Sigmoid colon (tissue), 7 donors: ENCODE measurements around the gene EBLN2. TPM values are rescaled to one million over a fixed set of nuclear protein-coding genes. Genes with fewer than 3 reads are reported as not detected.

Source experiments
- DNase-seq: peaks from one replicate; pipeline ENCODE4 v3.0.0-alpha.2; 2019
- H3K27ac ChIP-seq, 4 donors: fragments of 200-600 bp; sonication (generic); one replicate each; pipeline ENCODE4 v1.5.1; 2016 to 2019; ENCODE audit warnings: mild to moderate bottlenecking in 1 of 4
- H3K27me3 ChIP-seq, 3 donors: fragments of 200-600 bp; sonication (generic); one replicate each; pipeline ENCODE4 v1.5.1; 2019; ENCODE audit warnings: mild to moderate bottlenecking in 1 of 3
- H3K36me3 ChIP-seq, 4 donors: fragments of 200-600 bp; sonication (generic); one replicate each; pipeline ENCODE4 v1.5.1; 2016 to 2019
- H3K4me1 ChIP-seq, 4 donors: fragments of 200-600 bp; sonication (generic); one replicate each; pipeline ENCODE4 v1.5.1; 2017 to 2019
- H3K4me3 ChIP-seq, 4 donors: fragments of 200-600 bp; sonication (generic); one replicate each; pipeline ENCODE4 v1.5.1; 2017 to 2019; ENCODE audit warnings: mild to moderate bottlenecking in 2 of 4, moderate library complexity in 1 of 4
- H3K9me3 ChIP-seq, 4 donors: fragments of 200-600 bp in 3 of 4; sonication (generic) in 3 of 4; one replicate each; pipeline versions ENCODE4 v1.5.1 to v1.6.1; 2013 to 2019
- EP300 ChIP-seq, 4 donors: sonication (generic); formaldehyde crosslinking; IDR thresholded peaks; one replicate each; pipeline ENCODE4 v1.6.1; 2017; ENCODE audit warnings: antibody characterized with exemption in 4 of 4
- POLR2A ChIP-seq, 2 donors: fragments of 450-650 bp; IDR thresholded peaks; one replicate each; pipeline ENCODE4 v1.6.1; 2016; ENCODE audit warnings: antibody characterized with exemption in 2 of 2, mild to moderate bottlenecking in 2 of 2, moderate library complexity in 2 of 2
- POLR2AphosphoS5 ChIP-seq, 4 donors: sonication (generic); formaldehyde crosslinking; IDR thresholded peaks; one replicate each; pipeline ENCODE4 v1.6.1; 2017; ENCODE audit warnings: antibody characterized with exemption in 4 of 4
- WGBS, 2 donors: extraction: QIAGEN DNeasy Blood & Tissue Kit; methylation state at CpG; one replicate each; pipeline ENCODE4 v1.1.7; 2013; 5-methylcytosine and 5-hydroxymethylcytosine counted together
- intact Hi-C: fragments of 100-400 bp; cut with DNase I; formaldehyde crosslinking; loops from one replicate; pipeline ENCODE4 v1.15.1; 2023
- polyA plus RNA-seq, 3 donors: library from polyadenylated mRNA; stranded (reverse); fragments of 200-250 nt; gene quantifications; one replicate each; pipeline ENCODE4 v1.2.3, GENCODE V29; 2013
- total RNA-seq, 4 donors: library from RNA; depleted of rRNA; stranded (reverse); fragments of >200 nt; gene quantifications; one replicate each; pipeline ENCODE4 v1.1.0, GENCODE V29; 2016
- TF ChIP-seq, protein P1 (sequence below), 4 experiments: fragments of 450-650 bp in 3 of 4; fragments of 200-600 bp in 1 of 4; IDR thresholded peaks; one replicate each; pipeline ENCODE4 v1.5.1; 2016 to 2019; ENCODE audit warnings: antibody characterized with exemption in 4 of 4, mild to moderate bottlenecking in 3 of 4, moderate library complexity in 2 of 4
- donor health status: healthy with polysubstance abuse.
- donor health status: Bipolar disorder and iron deficiency.
- donor health status: healthy.

Gene EBLN2
- total and polyA plus RNA-seq, 7 donors: 1.1 to 14.7 (median 4.8) TPM; not detected in 2

DNA sequence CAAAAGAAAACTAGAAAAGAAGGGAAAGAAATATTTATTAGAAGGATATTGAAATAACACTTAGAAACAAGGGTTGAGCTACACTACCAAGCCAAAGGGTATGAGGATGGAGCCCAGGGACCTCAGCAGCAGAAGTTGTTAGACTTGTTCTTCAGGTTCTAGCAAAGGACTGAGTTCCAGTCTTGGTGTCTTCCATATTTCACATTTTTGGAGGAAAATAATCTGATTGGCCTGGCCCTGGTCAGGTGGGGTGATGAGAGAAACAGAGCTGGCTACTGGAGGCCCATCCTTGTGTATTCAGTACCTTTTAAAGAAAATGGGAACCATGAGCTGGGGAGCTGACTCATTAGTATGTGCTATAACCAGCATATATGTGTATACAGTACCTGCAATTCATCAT is 36.6 kb upstream of the EBLN2 start:
- intact Hi-C loops: no loop called here
- DNase-seq: no peak
- Histone ChIP-seq H3K27ac (no peak overlapping the region), H3K4me1 (peaks cover 0 to 63% (median 41%) of the 10 kb centered on the region in 4 donors), H3K36me3 (no peaks in the 10 kb centered on the region), H3K9me3 (no peaks in the 10 kb centered on the region), H3K27me3 (no peaks in the 10 kb centered on the region), H3K4me3 (no peak overlapping the region)
- TF ChIP-seq EP300 (IDR thresholded peaks at IDR 0.05) (no peak), POLR2A (IDR thresholded peaks at IDR 0.05) (no peak), POLR2AphosphoS5 (IDR thresholded peaks at IDR 0.05) (no peak)
- TF ChIP-seq, protein P1, sequence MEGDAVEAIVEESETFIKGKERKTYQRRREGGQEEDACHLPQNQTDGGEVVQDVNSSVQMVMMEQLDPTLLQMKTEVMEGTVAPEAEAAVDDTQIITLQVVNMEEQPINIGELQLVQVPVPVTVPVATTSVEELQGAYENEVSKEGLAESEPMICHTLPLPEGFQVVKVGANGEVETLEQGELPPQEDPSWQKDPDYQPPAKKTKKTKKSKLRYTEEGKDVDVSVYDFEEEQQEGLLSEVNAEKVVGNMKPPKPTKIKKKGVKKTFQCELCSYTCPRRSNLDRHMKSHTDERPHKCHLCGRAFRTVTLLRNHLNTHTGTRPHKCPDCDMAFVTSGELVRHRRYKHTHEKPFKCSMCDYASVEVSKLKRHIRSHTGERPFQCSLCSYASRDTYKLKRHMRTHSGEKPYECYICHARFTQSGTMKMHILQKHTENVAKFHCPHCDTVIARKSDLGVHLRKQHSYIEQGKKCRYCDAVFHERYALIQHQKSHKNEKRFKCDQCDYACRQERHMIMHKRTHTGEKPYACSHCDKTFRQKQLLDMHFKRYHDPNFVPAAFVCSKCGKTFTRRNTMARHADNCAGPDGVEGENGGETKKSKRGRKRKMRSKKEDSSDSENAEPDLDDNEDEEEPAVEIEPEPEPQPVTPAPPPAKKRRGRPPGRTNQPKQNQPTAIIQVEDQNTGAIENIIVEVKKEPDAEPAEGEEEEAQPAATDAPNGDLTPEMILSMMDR (IDR thresholded peaks at IDR 0.05): no peak

- no peak overlapping the region for H3K4me3 ChIP-seq
- H3K36me3 ChIP-seq: no peaks in the 10 kb centered on the region
- intact Hi-C loops: no loop called here
- H3K27ac ChIP-seq: no peak overlapping the region
- WGBS, 2 donors: 23 to 60% methylated on average over 6 of the region's 6 CpGs
- TF ChIP-seq, protein P1 (IDR thresholded peaks at IDR 0.05): no peak
- no peak for TF ChIP-seq POLR2A (IDR thresholded peaks at IDR 0.05)
- H3K9me3 ChIP-seq: no peaks in the 10 kb centered on the region
- no peak for DNase-seq
- peaks cover 0 to 61% (median 38%) of the 10 kb centered on the region in 4 donors for H3K4me1 ChIP-seq
- no peaks in the 10 kb centered on the region for H3K27me3 ChIP-seq
Measured at GRCh38 chr3:73026111-73026759, 35.2 kb upstream of the EBLN2 start.

- intact Hi-C loops: no loop called here
- Histone ChIP-seq H3K27ac (no peak overlapping the region), H3K36me3 (no peaks in the 10 kb centered on the region), H3K27me3 (no peaks in the 10 kb centered on the region), H3K4me1 (peaks cover 0 to 56% (median 35%) of the 10 kb centered on the region in 4 donors), H3K9me3 (no peaks in the 10 kb centered on the region), H3K4me3 (no peak overlapping the region)
- TF ChIP-seq, protein P1 (IDR thresholded peaks at IDR 0.05): no peak
- TF ChIP-seq EP300 (IDR thresholded peaks at IDR 0.05) (no peak), POLR2A (IDR thresholded peaks at IDR 0.05) (no peak), POLR2AphosphoS5 (IDR thresholded peaks at IDR 0.05) (no peak)
- 19 to 73% methylated on average over 2 of the region's 2 CpGs for WGBS, 2 donors
- DNase-seq: no peak
Measured at GRCh38 chr3:73026760-73027113, 34.7 kb upstream of the EBLN2 start.

DNA sequence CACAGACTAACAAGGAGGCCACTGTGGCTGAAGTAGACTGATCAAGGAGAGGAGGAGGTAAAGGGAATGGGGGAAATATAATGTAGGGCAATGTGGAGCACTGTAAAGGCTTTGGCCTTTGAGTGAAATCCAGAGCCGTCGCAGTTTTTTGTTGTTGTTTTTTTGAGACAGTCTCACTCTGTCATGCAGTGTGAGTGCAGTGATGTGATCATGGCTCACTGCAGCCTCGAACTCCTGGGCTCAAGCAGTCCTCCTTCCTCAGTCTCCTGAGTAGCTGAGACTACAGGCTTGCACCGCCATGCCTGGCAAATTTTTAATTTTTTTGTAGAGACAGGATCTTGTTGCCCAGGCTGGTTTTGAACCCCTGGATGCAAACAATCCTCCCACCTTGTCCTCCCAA is 32.7 kb upstream of the EBLN2 start:
- TF ChIP-seq EP300 (IDR thresholded peaks at IDR 0.05) (no peak), POLR2A (IDR thresholded peaks at IDR 0.05) (no peak), POLR2AphosphoS5 (IDR thresholded peaks at IDR 0.05) (no peak)
- TF ChIP-seq, protein P1 (IDR thresholded peaks at IDR 0.05): no peak
- Histone ChIP-seq H3K4me3 (no peak overlapping the region), H3K4me1 (peaks cover 0 to 62% (median 43%) of the 10 kb centered on the region in 4 donors), H3K27me3 (no peaks in the 10 kb centered on the region), H3K9me3 (no peaks in the 10 kb centered on the region), H3K36me3 (no peaks in the 10 kb centered on the region), H3K27ac (peak overlapping the region in 1 of 4 donors; percentile 2)
- intact Hi-C loops: no loop called here
- DNase-seq: no peak
- WGBS, 2 donors: 63 to 68% methylated on average over 4 of the region's 4 CpGs

DNA sequence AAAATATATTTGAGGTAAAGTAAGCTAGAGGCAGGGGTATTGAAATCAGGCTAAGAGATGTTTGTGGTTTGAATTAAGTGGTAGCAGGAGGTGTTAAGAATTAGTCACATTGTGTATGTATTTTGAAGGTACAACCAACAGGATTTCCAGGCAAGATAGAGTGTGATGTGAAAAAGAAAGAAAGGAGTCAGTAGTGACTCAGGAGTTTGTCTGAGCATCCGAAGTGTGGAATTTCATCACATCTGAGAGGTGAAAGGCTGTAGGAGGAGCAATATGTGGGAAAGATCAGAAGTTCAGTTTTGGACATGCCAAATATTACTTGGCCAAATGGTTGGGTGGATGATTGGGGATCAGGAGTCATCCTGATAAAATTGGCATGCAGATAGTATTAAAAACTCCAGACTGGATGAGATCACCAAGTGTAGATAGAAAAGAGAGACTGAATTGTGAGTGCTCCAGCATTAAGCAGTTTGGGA is 32.1 kb upstream of the EBLN2 start:
- TF ChIP-seq POLR2A (IDR thresholded peaks at IDR 0.05): no peak
- TF ChIP-seq POLR2AphosphoS5 (IDR thresholded peaks at IDR 0.05): no peak
- no peak for TF ChIP-seq EP300 (IDR thresholded peaks at IDR 0.05)
- TF ChIP-seq, protein P1 (IDR thresholded peaks at IDR 0.05): no peak
- peaks cover 0 to 67% (median 44%) of the 10 kb centered on the region in 4 donors for H3K4me1 ChIP-seq
- H3K4me3 ChIP-seq: no peak overlapping the region
- H3K27ac ChIP-seq: peak overlapping the region in 1 of 4 donors; percentile 2
- intact Hi-C loops: no loop called here
- H3K27me3 ChIP-seq: no peaks in the 10 kb centered on the region
- no peaks in the 10 kb centered on the region for H3K36me3 ChIP-seq
- H3K9me3 ChIP-seq: no peaks in the 10 kb centered on the region
- WGBS, 2 donors: 53 to 59% methylated on average over 1 of the region's 1 CpG
- no peak for DNase-seq
